GM12891 (cell line): ENCODE results near the gene ERN1.

ENCODE experiments used
- PAX5 ChIP-seq: IDR thresholded peaks from 2 replicates; pipeline ENCODE4 v1.6.1; 2011; ENCODE audit warnings: low read length, moderate library complexity, mild to moderate bottlenecking; ENCODE audit not compliant: insufficient read depth, severe bottlenecking
- POLR2A ChIP-seq: IDR thresholded peaks from 2 replicates; pipeline ENCODE4 v1.6.1; 2011; ENCODE audit warnings: low read depth, low read length, control low read depth
- POLR2AphosphoS5 ChIP-seq: IDR thresholded peaks from 2 replicates; pipeline ENCODE4 v1.6.1; 2011; ENCODE audit warnings: low read depth, low read length, control low read depth
- POU2F2 ChIP-seq: IDR thresholded peaks from 2 replicates; pipeline ENCODE4 v1.6.1; 2011; ENCODE audit warnings: low read depth, mild to moderate bottlenecking, control low read depth, low read length, moderate library complexity
- SPI1 ChIP-seq: IDR thresholded peaks from 2 replicates; pipeline ENCODE4 v1.6.1; 2011; ENCODE audit warnings: low read depth, low read length, control low read depth
- TAF1 ChIP-seq: IDR thresholded peaks from 2 replicates; pipeline ENCODE4 v1.6.1; 2011; ENCODE audit warnings: low read depth, low read length, control low read depth

GRCh38 chr17:64005734-64006167, 124.2 kb downstream of the ERN1 start:
- TF ChIP-seq POLR2A: no peak
- no peak for TF ChIP-seq TAF1
- TF ChIP-seq SPI1: no peak
- no peak for TF ChIP-seq POLR2AphosphoS5
- no peak for TF ChIP-seq PAX5
- TF ChIP-seq POU2F2: no peak
